ENCODE results near the gene RMI1.

- TF ChIP-seq ZNF565 (CRISPR knock-in tag; conservative IDR thresholded peaks at IDR 0.05; ENCODE audit: low read depth) (no peak), ZFP30 (CRISPR knock-in tag; IDR thresholded peaks at IDR 0.05) (no peak)
- TF ChIP-seq, protein P1, sequence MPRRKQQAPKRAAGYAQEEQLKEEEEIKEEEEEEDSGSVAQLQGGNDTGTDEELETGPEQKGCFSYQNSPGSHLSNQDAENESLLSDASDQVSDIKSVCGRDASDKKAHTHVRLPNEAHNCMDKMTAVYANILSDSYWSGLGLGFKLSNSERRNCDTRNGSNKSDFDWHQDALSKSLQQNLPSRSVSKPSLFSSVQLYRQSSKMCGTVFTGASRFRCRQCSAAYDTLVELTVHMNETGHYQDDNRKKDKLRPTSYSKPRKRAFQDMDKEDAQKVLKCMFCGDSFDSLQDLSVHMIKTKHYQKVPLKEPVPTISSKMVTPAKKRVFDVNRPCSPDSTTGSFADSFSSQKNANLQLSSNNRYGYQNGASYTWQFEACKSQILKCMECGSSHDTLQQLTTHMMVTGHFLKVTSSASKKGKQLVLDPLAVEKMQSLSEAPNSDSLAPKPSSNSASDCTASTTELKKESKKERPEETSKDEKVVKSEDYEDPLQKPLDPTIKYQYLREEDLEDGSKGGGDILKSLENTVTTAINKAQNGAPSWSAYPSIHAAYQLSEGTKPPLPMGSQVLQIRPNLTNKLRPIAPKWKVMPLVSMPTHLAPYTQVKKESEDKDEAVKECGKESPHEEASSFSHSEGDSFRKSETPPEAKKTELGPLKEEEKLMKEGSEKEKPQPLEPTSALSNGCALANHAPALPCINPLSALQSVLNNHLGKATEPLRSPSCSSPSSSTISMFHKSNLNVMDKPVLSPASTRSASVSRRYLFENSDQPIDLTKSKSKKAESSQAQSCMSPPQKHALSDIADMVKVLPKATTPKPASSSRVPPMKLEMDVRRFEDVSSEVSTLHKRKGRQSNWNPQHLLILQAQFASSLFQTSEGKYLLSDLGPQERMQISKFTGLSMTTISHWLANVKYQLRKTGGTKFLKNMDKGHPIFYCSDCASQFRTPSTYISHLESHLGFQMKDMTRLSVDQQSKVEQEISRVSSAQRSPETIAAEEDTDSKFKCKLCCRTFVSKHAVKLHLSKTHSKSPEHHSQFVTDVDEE (CRISPR knock-in tag; IDR thresholded peaks at IDR 0.05) = no peak
Measured at GRCh38 chr9:83972286-83972685, 8.3 kb upstream of the RMI1 start.
